SK-N-SH (cell line): ENCODE measurements around the gene CSNK1G2. TPM values are rescaled to one million over a fixed set of nuclear protein-coding genes. Genes with fewer than 3 reads are reported as not detected.

Experiments
- CTCF ChIA-PET: fragments of 300-600, 350-600 bp; formaldehyde crosslinking; extraction: SDS; loops from one replicate; lab custom pipeline; 2021; lab: Yijun Ruan, JAX
- POLR2A ChIA-PET: fragments of 350-600 bp; sonication (Branson Sonifier 250); formaldehyde crosslinking; extraction: SDS; loops from one replicate; lab custom pipeline; 2020; ENCODE audit warnings: antibody characterized with exemption, inconsistent platforms; lab: Yijun Ruan, JAX
- DNase-seq: peaks from one replicate; pipeline ENCODE4 v3.0.0; 2012
- H2AFZ ChIP-seq: fragments of 200-600 bp; sonication (generic); 2 replicates; pipeline ENCODE4 v1.8.1; 2016; ENCODE audit warnings: antibody characterized with exemption, mild to moderate bottlenecking, low read depth
- H3F3A ChIP-seq: fragments of 200-600 bp; sonication (generic); replicated peaks from 2 replicates; pipeline ENCODE3; 2016; ENCODE audit warnings: antibody characterized with exemption, mild to moderate bottlenecking; ENCODE audit not compliant: insufficient read depth
- H3K27ac ChIP-seq, 2 experiments: fragments of 200-500 bp in 1 of 2; fragments of 200-600 bp in 1 of 2; sonication (Bioruptor generic) in 1 of 2; sonication (generic), shearing (Covaris generic) in 1 of 2; 2 replicates each; pipeline versions ENCODE4 v1.5.1 to v1.6.1; 2014 to 2016; ENCODE audit warnings: low read depth in 2 of 2, inconsistent platforms in 1 of 2, low read length in 1 of 2, mild to moderate bottlenecking in 1 of 2, mixed read lengths in 1 of 2
- H3K27me3 ChIP-seq: fragments of 200-600 bp; sonication (generic), shearing (Covaris generic); 2 replicates; pipeline ENCODE4 v1.6.1; 2016; ENCODE audit warnings: mixed run types; ENCODE audit not compliant: insufficient read depth
- H3K36me3 ChIP-seq, 2 experiments: fragments of 200-500 bp in 1 of 2; fragments of 200-600 bp in 1 of 2; sonication (Bioruptor generic) in 1 of 2; sonication (generic) in 1 of 2; replicated peaks in 1 of 2; 2 replicates each; pipeline versions ENCODE3 to v1.5.1; 2014 to 2016; ENCODE audit warnings: low read length in 1 of 2, mild to moderate bottlenecking in 1 of 2; ENCODE audit not compliant: insufficient read depth in 2 of 2, control insufficient read depth in 1 of 2
- H3K4me1 ChIP-seq, 2 experiments: fragments of 200-500 bp in 1 of 2; fragments of 200-600 bp in 1 of 2; sonication (Bioruptor generic) in 1 of 2; sonication (generic), shearing (Covaris generic) in 1 of 2; 2 replicates each; pipeline versions ENCODE4 v1.5.1 to v1.6.1; 2014 to 2016; ENCODE audit warnings: low read depth in 1 of 2, low read length in 1 of 2, mixed run types in 1 of 2; ENCODE audit not compliant: insufficient read depth in 2 of 2, control insufficient read depth in 1 of 2
- H3K4me2 ChIP-seq: fragments of 200-600 bp; sonication (generic), shearing (Covaris generic); 2 replicates; pipeline ENCODE4 v1.6.1; 2017; ENCODE audit warnings: mixed run types
- H3K4me3 ChIP-seq, 2 experiments: fragments of 200-500 bp in 1 of 2; fragments of 200-600 bp in 1 of 2; sonication (Bioruptor generic) in 1 of 2; sonication (generic), shearing (Covaris generic) in 1 of 2; 2 replicates each; pipeline versions ENCODE4 v1.5.1 to v1.8.1; 2014 to 2016; ENCODE audit warnings: low read depth in 2 of 2, inconsistent platforms in 1 of 2, low read length in 1 of 2, mild to moderate bottlenecking in 1 of 2, mixed read lengths in 1 of 2, moderate library complexity in 1 of 2
- H3K79me2 ChIP-seq: fragments of 200-600 bp; sonication (generic); 2 replicates; pipeline ENCODE4 v1.8.1; 2017; ENCODE audit warnings: mild to moderate bottlenecking; ENCODE audit not compliant: insufficient read depth
- H3K9ac ChIP-seq: fragments of 200-600 bp; sonication (generic); 2 replicates; pipeline ENCODE4 v1.6.1; 2017; ENCODE audit warnings: mixed run types
- H3K9me2 ChIP-seq: fragments of 200-600 bp; sonication (generic); 2 replicates; pipeline ENCODE4 v1.6.1; 2017; ENCODE audit warnings: mixed run types
- H3K9me3 ChIP-seq: fragments of 200-600 bp; sonication (generic); 2 replicates; pipeline ENCODE4 v1.6.1; 2017; ENCODE audit warnings: mixed run types, mild to moderate bottlenecking, moderate library complexity
- H4K20me1 ChIP-seq: fragments of 200-600 bp; sonication (generic); 2 replicates; pipeline ENCODE4 v1.6.1; 2017; ENCODE audit warnings: mild to moderate bottlenecking, mixed run types; ENCODE audit not compliant: insufficient read depth
- ELF1 ChIP-seq: IDR thresholded peaks from 2 replicates; pipeline ENCODE4 v1.4.0; 2012
- EP300 ChIP-seq, 2 experiments: IDR thresholded peaks; 2 replicates each; pipeline versions ENCODE4 v1.4.0 to v1.6.1; 2012; ENCODE audit warnings: borderline replicate concordance in 1 of 2, low read depth in 1 of 2, low read length in 1 of 2
- FOXJ3 ChIP-seq: sonication (generic); formaldehyde crosslinking; IDR thresholded peaks from 2 replicates; pipeline ENCODE4 v1.5.1; 2020; ENCODE audit warnings: mild to moderate bottlenecking, missing genetic modification reagents
- JUND ChIP-seq: IDR thresholded peaks from 2 replicates; pipeline ENCODE4 v1.4.0; 2012
- MEF2A ChIP-seq: IDR thresholded peaks from 2 replicates; pipeline ENCODE4 v1.4.0; 2012; ENCODE audit warnings: low read depth, borderline replicate concordance
- MXI1 ChIP-seq: IDR thresholded peaks from 2 replicates; pipeline ENCODE4 v1.6.1; 2012; ENCODE audit warnings: mild to moderate bottlenecking, low read depth, low read length, improper control_type of control experiment
- NRF1 ChIP-seq: IDR thresholded peaks from 2 replicates; pipeline ENCODE4 v1.6.1; 2012; ENCODE audit warnings: low read depth, mild to moderate bottlenecking, low read length
- RCOR1 ChIP-seq: fragments of 150-350 bp; IDR thresholded peaks from 2 replicates; pipeline ENCODE4 v1.6.1; 2017; ENCODE audit warnings: antibody characterized with exemption, low read length
- RFX5 ChIP-seq: IDR thresholded peaks from 2 replicates; pipeline ENCODE4 v1.6.1; 2012; ENCODE audit warnings: mild to moderate bottlenecking, improper control_type of control experiment, low read length
- RXRA ChIP-seq: IDR thresholded peaks from 2 replicates; pipeline ENCODE4 v1.4.0; 2012; ENCODE audit warnings: low read depth, mild to moderate bottlenecking, borderline replicate concordance
- TCF12 ChIP-seq: IDR thresholded peaks from 2 replicates; pipeline ENCODE4 v1.4.0; 2012
- TEAD4 ChIP-seq: IDR thresholded peaks from 2 replicates; pipeline ENCODE4 v1.4.0; 2012; ENCODE audit warnings: mild to moderate bottlenecking, borderline replicate concordance; ENCODE audit not compliant: insufficient read depth
- WGBS: methylation state at CpG from one replicate; pipeline ENCODE4 v1.1.6; 2017; ENCODE audit warnings: low lambda C conversion rate; 5-methylcytosine and 5-hydroxymethylcytosine counted together
- polyA plus RNA-seq, 3 experiments: library from polyadenylated mRNA; depleted of rRNA; stranded (reverse); fragments of >200 nt; gene quantifications; 2 replicates each; pipeline ENCODE4 v1.2.3, GENCODE V29; 2012
- TF ChIP-seq, protein P1 (sequence below): IDR thresholded peaks from 2 replicates; pipeline ENCODE4 v1.4.0; 2012; ENCODE audit warnings: low read depth, borderline replicate concordance
- TF ChIP-seq, protein P2 (sequence below): IDR thresholded peaks from 2 replicates; pipeline ENCODE4 v1.6.1; 2012; ENCODE audit warnings: mild to moderate bottlenecking, low read depth, low read length, moderate library complexity
- TF ChIP-seq, protein P3 (sequence below): IDR thresholded peaks from 2 replicates; pipeline ENCODE4 v1.4.0; 2012; ENCODE audit warnings: low read depth
- TF ChIP-seq, protein P4 (sequence below): IDR thresholded peaks from 2 replicates; pipeline ENCODE4; 2012
- TF ChIP-seq, protein P5 (sequence below): IDR thresholded peaks from 2 replicates; pipeline ENCODE4 v1.4.0; 2012; ENCODE audit warnings: low read depth, borderline replicate concordance
- TF ChIP-seq, protein P6 (sequence below): fragments of 200-600 bp; sonication (generic); IDR thresholded peaks from 2 replicates; pipeline ENCODE4 v1.6.1; 2017; ENCODE audit warnings: antibody characterized with exemption, mild to moderate bottlenecking, moderate library complexity

The CSNK1G2 gene
- polyA plus RNA-seq, 1 of the 3 experiments (the other 2 are of a cell fraction): 79.4 TPM

DNA sequence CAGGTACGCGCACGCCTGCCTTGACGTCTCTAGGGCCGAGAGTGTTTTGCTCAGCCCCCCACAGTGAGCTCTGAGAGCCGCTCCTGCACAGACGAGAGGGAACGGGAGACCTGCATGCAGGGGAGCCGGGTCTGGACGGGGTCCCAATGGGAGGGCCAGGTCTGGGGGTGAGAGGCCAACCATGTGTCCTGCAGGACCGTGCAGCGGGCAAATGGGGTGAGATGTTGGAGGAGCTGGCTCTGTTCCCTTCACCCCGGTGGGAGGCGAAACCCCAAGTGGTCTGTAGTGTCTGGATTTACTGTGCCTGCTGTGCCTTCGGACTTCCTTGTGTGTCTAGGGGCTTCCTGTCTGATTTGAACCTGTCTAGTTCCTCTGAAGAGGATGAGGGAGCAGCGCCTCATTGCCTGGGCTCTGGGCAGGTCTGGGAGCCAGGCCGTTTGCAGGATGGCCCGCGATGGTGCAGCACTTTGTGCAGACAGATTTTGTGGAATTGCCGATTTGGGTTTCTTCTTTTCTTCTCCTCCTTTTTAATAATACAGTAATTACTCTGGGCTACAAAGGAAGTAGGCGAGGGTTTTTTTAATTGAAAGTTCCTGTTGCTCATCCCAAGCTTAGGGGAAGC is 2.1 kb downstream of the CSNK1G2 start:
- ChIA-PET POLR2A (no interaction called here), CTCF (interaction anchor here (0.6 to 2.4 kb wide), 7 partner anchors 10 to 373 kb away, joined by 3 to 15 read pairs (median 6); no protein-coding TSS in a partner anchor)
- H3K9ac ChIP-seq: peak overlapping the region; percentile 78; the same call in 1 of the 2 replicates
- H3F3A ChIP-seq: peaks cover 13% of the 10 kb centered on the region
- no peak overlapping the region for H2AFZ ChIP-seq
- H3K4me1 ChIP-seq: peaks cover 6 to 27% of the 10 kb centered on the region in 2 experiments; a peak in 3 of 4 replicates
- no peaks in the 10 kb centered on the region for H3K36me3 ChIP-seq
- H3K4me3 ChIP-seq: peak overlapping the region; percentile 56 to 90
- DNase-seq: no peak
- peaks cover 53% of the 10 kb centered on the region for H4K20me1 ChIP-seq
- TF ChIP-seq RFX5 (no peak), MEF2A (no peak), NRF1 (no peak), FOXJ3 (CRISPR knock-in tag) (no peak), RCOR1 (no peak), TCF12 (no peak), RXRA (no peak), ELF1 (no peak), EP300 (IDR thresholded peaks at IDR 0.05; ENCODE audit: borderline replicate concordance in 1 of 2, low read depth in 1 of 2, low read length in 1 of 2) (no peak), JUND (no peak), TEAD4 (no peak), MXI1 (no peak; the same call in 1 of the 2 replicates)
- TF ChIP-seq, protein P1, sequence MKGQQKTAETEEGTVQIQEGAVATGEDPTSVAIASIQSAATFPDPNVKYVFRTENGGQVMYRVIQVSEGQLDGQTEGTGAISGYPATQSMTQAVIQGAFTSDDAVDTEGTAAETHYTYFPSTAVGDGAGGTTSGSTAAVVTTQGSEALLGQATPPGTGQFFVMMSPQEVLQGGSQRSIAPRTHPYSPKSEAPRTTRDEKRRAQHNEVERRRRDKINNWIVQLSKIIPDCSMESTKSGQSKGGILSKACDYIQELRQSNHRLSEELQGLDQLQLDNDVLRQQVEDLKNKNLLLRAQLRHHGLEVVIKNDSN: no peak
- TF ChIP-seq, protein P2, sequence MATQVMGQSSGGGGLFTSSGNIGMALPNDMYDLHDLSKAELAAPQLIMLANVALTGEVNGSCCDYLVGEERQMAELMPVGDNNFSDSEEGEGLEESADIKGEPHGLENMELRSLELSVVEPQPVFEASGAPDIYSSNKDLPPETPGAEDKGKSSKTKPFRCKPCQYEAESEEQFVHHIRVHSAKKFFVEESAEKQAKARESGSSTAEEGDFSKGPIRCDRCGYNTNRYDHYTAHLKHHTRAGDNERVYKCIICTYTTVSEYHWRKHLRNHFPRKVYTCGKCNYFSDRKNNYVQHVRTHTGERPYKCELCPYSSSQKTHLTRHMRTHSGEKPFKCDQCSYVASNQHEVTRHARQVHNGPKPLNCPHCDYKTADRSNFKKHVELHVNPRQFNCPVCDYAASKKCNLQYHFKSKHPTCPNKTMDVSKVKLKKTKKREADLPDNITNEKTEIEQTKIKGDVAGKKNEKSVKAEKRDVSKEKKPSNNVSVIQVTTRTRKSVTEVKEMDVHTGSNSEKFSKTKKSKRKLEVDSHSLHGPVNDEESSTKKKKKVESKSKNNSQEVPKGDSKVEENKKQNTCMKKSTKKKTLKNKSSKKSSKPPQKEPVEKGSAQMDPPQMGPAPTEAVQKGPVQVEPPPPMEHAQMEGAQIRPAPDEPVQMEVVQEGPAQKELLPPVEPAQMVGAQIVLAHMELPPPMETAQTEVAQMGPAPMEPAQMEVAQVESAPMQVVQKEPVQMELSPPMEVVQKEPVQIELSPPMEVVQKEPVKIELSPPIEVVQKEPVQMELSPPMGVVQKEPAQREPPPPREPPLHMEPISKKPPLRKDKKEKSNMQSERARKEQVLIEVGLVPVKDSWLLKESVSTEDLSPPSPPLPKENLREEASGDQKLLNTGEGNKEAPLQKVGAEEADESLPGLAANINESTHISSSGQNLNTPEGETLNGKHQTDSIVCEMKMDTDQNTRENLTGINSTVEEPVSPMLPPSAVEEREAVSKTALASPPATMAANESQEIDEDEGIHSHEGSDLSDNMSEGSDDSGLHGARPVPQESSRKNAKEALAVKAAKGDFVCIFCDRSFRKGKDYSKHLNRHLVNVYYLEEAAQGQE: no peak
- TF ChIP-seq, protein P3, sequence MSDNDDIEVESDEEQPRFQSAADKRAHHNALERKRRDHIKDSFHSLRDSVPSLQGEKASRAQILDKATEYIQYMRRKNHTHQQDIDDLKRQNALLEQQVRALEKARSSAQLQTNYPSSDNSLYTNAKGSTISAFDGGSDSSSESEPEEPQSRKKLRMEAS: no peak
- TF ChIP-seq, protein P4, sequence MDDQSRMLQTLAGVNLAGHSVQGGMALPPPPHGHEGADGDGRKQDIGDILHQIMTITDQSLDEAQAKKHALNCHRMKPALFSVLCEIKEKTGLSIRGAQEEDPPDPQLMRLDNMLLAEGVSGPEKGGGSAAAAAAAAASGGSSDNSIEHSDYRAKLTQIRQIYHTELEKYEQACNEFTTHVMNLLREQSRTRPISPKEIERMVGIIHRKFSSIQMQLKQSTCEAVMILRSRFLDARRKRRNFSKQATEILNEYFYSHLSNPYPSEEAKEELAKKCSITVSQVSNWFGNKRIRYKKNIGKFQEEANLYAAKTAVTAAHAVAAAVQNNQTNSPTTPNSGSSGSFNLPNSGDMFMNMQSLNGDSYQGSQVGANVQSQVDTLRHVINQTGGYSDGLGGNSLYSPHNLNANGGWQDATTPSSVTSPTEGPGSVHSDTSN: no peak
- TF ChIP-seq, protein P5, sequence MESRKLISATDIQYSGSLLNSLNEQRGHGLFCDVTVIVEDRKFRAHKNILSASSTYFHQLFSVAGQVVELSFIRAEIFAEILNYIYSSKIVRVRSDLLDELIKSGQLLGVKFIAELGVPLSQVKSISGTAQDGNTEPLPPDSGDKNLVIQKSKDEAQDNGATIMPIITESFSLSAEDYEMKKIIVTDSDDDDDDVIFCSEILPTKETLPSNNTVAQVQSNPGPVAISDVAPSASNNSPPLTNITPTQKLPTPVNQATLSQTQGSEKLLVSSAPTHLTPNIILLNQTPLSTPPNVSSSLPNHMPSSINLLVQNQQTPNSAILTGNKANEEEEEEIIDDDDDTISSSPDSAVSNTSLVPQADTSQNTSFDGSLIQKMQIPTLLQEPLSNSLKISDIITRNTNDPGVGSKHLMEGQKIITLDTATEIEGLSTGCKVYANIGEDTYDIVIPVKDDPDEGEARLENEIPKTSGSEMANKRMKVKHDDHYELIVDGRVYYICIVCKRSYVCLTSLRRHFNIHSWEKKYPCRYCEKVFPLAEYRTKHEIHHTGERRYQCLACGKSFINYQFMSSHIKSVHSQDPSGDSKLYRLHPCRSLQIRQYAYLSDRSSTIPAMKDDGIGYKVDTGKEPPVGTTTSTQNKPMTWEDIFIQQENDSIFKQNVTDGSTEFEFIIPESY: no peak
- TF ChIP-seq, protein P6, sequence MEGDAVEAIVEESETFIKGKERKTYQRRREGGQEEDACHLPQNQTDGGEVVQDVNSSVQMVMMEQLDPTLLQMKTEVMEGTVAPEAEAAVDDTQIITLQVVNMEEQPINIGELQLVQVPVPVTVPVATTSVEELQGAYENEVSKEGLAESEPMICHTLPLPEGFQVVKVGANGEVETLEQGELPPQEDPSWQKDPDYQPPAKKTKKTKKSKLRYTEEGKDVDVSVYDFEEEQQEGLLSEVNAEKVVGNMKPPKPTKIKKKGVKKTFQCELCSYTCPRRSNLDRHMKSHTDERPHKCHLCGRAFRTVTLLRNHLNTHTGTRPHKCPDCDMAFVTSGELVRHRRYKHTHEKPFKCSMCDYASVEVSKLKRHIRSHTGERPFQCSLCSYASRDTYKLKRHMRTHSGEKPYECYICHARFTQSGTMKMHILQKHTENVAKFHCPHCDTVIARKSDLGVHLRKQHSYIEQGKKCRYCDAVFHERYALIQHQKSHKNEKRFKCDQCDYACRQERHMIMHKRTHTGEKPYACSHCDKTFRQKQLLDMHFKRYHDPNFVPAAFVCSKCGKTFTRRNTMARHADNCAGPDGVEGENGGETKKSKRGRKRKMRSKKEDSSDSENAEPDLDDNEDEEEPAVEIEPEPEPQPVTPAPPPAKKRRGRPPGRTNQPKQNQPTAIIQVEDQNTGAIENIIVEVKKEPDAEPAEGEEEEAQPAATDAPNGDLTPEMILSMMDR: no peak
- no peaks in the 10 kb centered on the region for H3K9me3 ChIP-seq
- 48% methylated on average over 14 of the region's 21 CpGs for WGBS
- peak overlapping the region; percentile 97 for H3K4me2 ChIP-seq
- H3K27me3 ChIP-seq: no peaks in the 10 kb centered on the region
- H3K79me2 ChIP-seq: peaks cover 68% of the 10 kb centered on the region
- H3K27ac ChIP-seq: peak overlapping the region; percentile 82 to 94
- no peaks in the 10 kb centered on the region for H3K9me2 ChIP-seq
